HepG2 (cell line): ENCODE results near the gene DDX28. TPM values are rescaled to one million over a fixed set of nuclear protein-coding genes. Genes with fewer than 3 reads are reported as not detected.
"Not testable (repeated sequence)": the region's sequence is repeated elsewhere in the genome, so short reads cannot be mapped to it uniquely, and the experiment has no call there.

Source experiments
- ATAC-seq: fragments of 200-7000 bp; cut with Tn5 transposase; 3 replicates; pipeline ENCODE4 v1.9.1; 2020; ENCODE audit warnings: mild to moderate bottlenecking, moderate library complexity
- BruUV-seq: library from RNA; stranded (reverse); fragments of 400-500 nt; replicated peaks from 2 replicates; lab custom pipeline; 2021; lab: Mats Ljungman, UMichigan
- CTCF ChIA-PET: fragments of 300-600 bp; formaldehyde crosslinking; extraction: SDS; loops from one replicate; lab custom pipeline; 2021; ENCODE audit warnings: low total read pairs, inconsistent platforms, low intra/inter-chr PET ratio; lab: Yijun Ruan, JAX
- POLR2A ChIA-PET: fragments of 350-600 bp; sonication (Branson Sonifier 250); formaldehyde crosslinking; loops from one replicate; lab custom pipeline; 2020; ENCODE audit warnings: antibody characterized with exemption, inconsistent platforms; lab: Yijun Ruan, JAX
- DNase-seq: peaks from one replicate; pipeline ENCODE4 v3.0.0-alpha.2; 2015; ENCODE audit warnings: low spot score
- FAIRE-seq: peaks from 3 replicates; lab custom pipeline; 2011; peaks lifted over from hg19 to GRCh38; lab: Jason Lieb, UNC
- H2AFZ ChIP-seq: one replicate; pipeline ENCODE4 v1.6.1; 2011; ENCODE audit warnings: low read length, inconsistent platforms
- H3K27ac ChIP-seq: fragments of 300-600 bp; 3 replicates; pipeline ENCODE4 v1.8.0; 2011; ENCODE audit warnings: mixed run types, mild to moderate bottlenecking, mixed read lengths, low read length, inconsistent platforms; ENCODE audit not compliant: insufficient read depth; ENCODE audit errors: extremely low read length
- H3K27me3 ChIP-seq, 2 experiments: fragments of 200-600 bp in 1 of 2; 2 replicates in 1 of 2; 3 replicates in 1 of 2; pipeline versions ENCODE4 v1.6.0 to v1.8.0; 2011; ENCODE audit warnings: low read length in 2 of 2, mild to moderate bottlenecking in 2 of 2, moderate library complexity in 2 of 2, inconsistent platforms in 1 of 2; ENCODE audit not compliant: insufficient read depth in 2 of 2, control insufficient read depth in 1 of 2
- H3K36me3 ChIP-seq, 2 experiments: fragments of 200-600 bp in 1 of 2; replicated peaks in 1 of 2; 2 replicates in 1 of 2; 3 replicates in 1 of 2; pipeline versions ENCODE4 v1.5.1 to v1.8.0; 2011; ENCODE audit warnings: low read length in 2 of 2, inconsistent platforms in 1 of 2; ENCODE audit not compliant: insufficient read depth in 2 of 2, control insufficient read depth in 1 of 2
- H3K4me1 ChIP-seq: 2 replicates; pipeline ENCODE4 v1.5.1; 2012; ENCODE audit warnings: low read length, inconsistent platforms; ENCODE audit not compliant: insufficient read depth
- H3K4me2 ChIP-seq: 2 replicates; pipeline ENCODE4 v1.6.0; 2011; ENCODE audit warnings: low read depth, low read length, inconsistent platforms
- H3K4me3 ChIP-seq, 3 experiments: fragments of 200-600 bp in 1 of 3; sonication (generic), shearing (Covaris generic) in 1 of 3; replicated peaks in 1 of 3; 2 replicates each; pipeline ENCODE4 v1.5.1; 2011 to 2016; ENCODE audit warnings: low read length in 3 of 3, inconsistent platforms in 2 of 3, low read depth in 2 of 3, mild to moderate bottlenecking in 2 of 3, control low read depth in 1 of 3, mixed read lengths in 1 of 3; ENCODE audit not compliant: insufficient read depth in 1 of 3
- H3K79me2 ChIP-seq: one replicate; pipeline ENCODE4 v1.6.1; 2011; ENCODE audit warnings: low read length, inconsistent platforms; ENCODE audit not compliant: insufficient read depth
- H3K9ac ChIP-seq: 2 replicates; pipeline ENCODE4 v1.6.0; 2011; ENCODE audit warnings: mild to moderate bottlenecking, low read depth, low read length, inconsistent platforms; ENCODE audit not compliant: insufficient read depth
- H3K9me3 ChIP-seq: 2 replicates; pipeline ENCODE4 v1.5.1; 2012; ENCODE audit warnings: mild to moderate bottlenecking, low read length
- H4K20me1 ChIP-seq: 2 replicates; pipeline ENCODE4 v1.6.0; 2011; ENCODE audit warnings: inconsistent platforms, mild to moderate bottlenecking, low read length, moderate library complexity; ENCODE audit not compliant: insufficient read depth
- ARID2 ChIP-seq: sonication (generic); formaldehyde crosslinking; IDR thresholded peaks from 2 replicates; pipeline ENCODE4 v1.8.1; 2022; ENCODE audit warnings: mild to moderate bottlenecking, missing genetic modification reagents, borderline replicate concordance
- DNMT1 ChIP-seq: sonication (generic); formaldehyde crosslinking; IDR thresholded peaks from 2 replicates; pipeline ENCODE4 v1.5.1; 2020; ENCODE audit warnings: mild to moderate bottlenecking, missing genetic modification reagents
- NCOA2 ChIP-seq: sonication (generic); formaldehyde crosslinking; IDR thresholded peaks from 2 replicates; pipeline ENCODE4 v1.8.0; 2022; ENCODE audit warnings: inconsistent platforms
- SETDB1 ChIP-seq: sonication (generic); formaldehyde crosslinking; IDR thresholded peaks from 2 replicates; pipeline ENCODE4 v1.5.1; 2020; ENCODE audit warnings: missing genetic modification reagents, mild to moderate bottlenecking, borderline replicate concordance
- TEAD3 ChIP-seq: optimal IDR thresholded peaks from 2 replicates; pipeline ENCODE3; 2016; ENCODE audit warnings: borderline replicate concordance
- ZBTB38 ChIP-seq: sonication (generic); formaldehyde crosslinking; IDR thresholded peaks from 2 replicates; pipeline ENCODE4 v1.5.1; 2020; ENCODE audit warnings: mild to moderate bottlenecking, missing genetic modification reagents
- ZNF572 ChIP-seq: sonication (generic); formaldehyde crosslinking; IDR thresholded peaks from 2 replicates; pipeline ENCODE4 v1.5.1; 2020; ENCODE audit warnings: mild to moderate bottlenecking, missing genetic modification reagents
- ZNF773 ChIP-seq: sonication (generic); formaldehyde crosslinking; IDR thresholded peaks from 2 replicates; pipeline ENCODE4 v1.4.0; 2020; ENCODE audit warnings: missing genetic modification reagents, borderline replicate concordance
- WGBS: methylation state at CpG from one replicate; pipeline ENCODE4 v1.1.6; 2017; ENCODE audit warnings: low lambda C conversion rate; 5-methylcytosine and 5-hydroxymethylcytosine counted together
- in situ Hi-C: cut with HindIII; loops from 2 replicates; pipeline ENCODE4 v1.10.0; 2017; ENCODE audit warnings: low pct_unique_long_range_greater_than_20kb; ENCODE audit not compliant: extremely low pct_ligation_motif_present
- intact Hi-C: fragments of 100-400 bp; cut with micrococcal nuclease; formaldehyde crosslinking; loops from one replicate; pipeline ENCODE4 v1.10.0; 2022; ENCODE audit not compliant: unreplicated experiment
- polyA plus RNA-seq, 8 experiments: library from polyadenylated mRNA; depleted of rRNA in 3 of 8; stranded (reverse) in 7 of 8; unstranded in 1 of 8; fragments of >200 nt; fragmentation: Illumina TruSeq in 4 of 8; extraction: Trizol in 4 of 8; gene quantifications; 2 replicates each; pipeline versions ENCODE4 v1.2.1 to v1.2.3, GENCODE V29; 2011 to 2016; ENCODE audit warnings: low read depth in 4 of 8, missing spikeins in 1 of 8, mixed read lengths in 1 of 8; ENCODE audit not compliant: insufficient read depth in 1 of 8
- total RNA-seq, 5 experiments: library from RNA; depleted of rRNA; stranded (reverse); fragments of >200 nt; fragmentation: Illumina TruSeq; extraction: Trizol; gene quantifications; 2 replicates each; pipeline ENCODE4 v1.2.3, GENCODE V29; 2016; ENCODE audit warnings: low read depth in 1 of 5
- TF ChIP-seq, protein P1 (sequence below): sonication (generic); formaldehyde crosslinking; IDR thresholded peaks from 2 replicates; pipeline ENCODE4 v1.4.0; 2020; ENCODE audit warnings: missing genetic modification reagents
- TF ChIP-seq, protein P2 (sequence below): sonication (generic); formaldehyde crosslinking; IDR thresholded peaks from 2 replicates; pipeline ENCODE4 v1.9.0; 2022; ENCODE audit warnings: missing genetic modification reagents, mild to moderate bottlenecking, borderline replicate concordance
- TF ChIP-seq, protein P3 (sequence below): sonication (generic); formaldehyde crosslinking; IDR thresholded peaks from 2 replicates; pipeline ENCODE4 v1.5.1; 2020; ENCODE audit warnings: mild to moderate bottlenecking, missing genetic modification reagents, moderate library complexity

The DDX28 gene
- total and polyA plus RNA-seq, 2 of the 13 experiments (the other 11 are each of a cell fraction or from before 2014, with no cell fraction given), result 14.1 to 16.4 TPM

DNA sequence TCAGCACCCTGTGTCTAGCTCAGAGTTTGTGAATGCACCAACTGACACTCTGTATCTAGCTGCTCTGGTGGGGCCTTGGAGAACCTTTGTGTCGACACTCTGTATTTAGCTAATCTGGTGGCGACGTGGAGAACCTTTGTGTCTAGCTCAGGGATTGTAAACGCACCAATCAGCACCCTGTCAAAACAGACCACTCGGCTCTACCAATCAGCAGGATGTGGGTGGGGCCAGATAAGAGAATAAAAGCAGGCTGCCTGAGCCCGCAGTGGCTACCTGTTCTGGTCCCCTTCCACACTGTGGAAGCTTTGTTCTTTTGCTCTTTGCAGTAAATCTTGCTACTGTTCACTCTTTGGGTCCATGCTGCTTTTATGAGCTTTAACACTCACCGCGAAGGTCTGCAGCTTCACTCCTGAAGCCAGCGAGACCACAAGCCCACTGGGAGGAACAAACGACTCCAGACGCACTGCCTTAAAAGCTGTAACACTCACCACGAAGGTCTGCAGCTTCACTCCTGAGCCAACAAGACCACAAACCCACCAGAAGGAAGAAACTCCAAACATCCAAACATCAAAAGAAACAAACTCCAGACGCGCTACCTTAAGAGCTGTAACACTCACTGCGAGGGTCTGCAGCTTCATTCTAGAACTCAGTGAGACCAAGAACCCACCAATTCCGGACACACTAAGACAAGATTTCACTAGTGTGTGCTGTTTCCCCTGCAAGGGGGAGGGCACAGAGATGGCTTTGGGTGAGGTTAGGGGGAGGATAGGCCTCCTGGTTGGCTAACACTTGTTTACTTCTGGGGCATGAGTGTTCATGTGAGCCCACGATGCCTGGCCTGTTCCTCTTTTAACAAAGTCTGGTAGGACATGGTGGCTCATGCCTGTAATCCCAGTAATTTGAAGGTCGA, 24.0 kb downstream of the DDX28 start, which contains the start of gene DPEP2 (continued):
- TF ChIP-seq ZNF572 (CRISPR knock-in tag), result 0 out of 2 replicates have a peak, but pooled peaks have one; percentile 22
- 0 out of 2 replicates have a peak, but pooled peaks have one; percentile 16 for TF ChIP-seq ZNF773 (CRISPR knock-in tag)
- TF ChIP-seq, protein P1, sequence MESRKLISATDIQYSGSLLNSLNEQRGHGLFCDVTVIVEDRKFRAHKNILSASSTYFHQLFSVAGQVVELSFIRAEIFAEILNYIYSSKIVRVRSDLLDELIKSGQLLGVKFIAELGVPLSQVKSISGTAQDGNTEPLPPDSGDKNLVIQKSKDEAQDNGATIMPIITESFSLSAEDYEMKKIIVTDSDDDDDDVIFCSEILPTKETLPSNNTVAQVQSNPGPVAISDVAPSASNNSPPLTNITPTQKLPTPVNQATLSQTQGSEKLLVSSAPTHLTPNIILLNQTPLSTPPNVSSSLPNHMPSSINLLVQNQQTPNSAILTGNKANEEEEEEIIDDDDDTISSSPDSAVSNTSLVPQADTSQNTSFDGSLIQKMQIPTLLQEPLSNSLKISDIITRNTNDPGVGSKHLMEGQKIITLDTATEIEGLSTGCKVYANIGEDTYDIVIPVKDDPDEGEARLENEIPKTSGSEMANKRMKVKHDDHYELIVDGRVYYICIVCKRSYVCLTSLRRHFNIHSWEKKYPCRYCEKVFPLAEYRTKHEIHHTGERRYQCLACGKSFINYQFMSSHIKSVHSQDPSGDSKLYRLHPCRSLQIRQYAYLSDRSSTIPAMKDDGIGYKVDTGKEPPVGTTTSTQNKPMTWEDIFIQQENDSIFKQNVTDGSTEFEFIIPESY, result 0 out of 2 replicates have a peak, but pooled peaks have one; percentile 45
- peak; percentile 68; the same call in 1 of the 2 replicates for TF ChIP-seq ARID2 (CRISPR knock-in tag)
- peak; percentile 14; the same call in 1 of the 2 replicates for TF ChIP-seq NCOA2 (CRISPR knock-in tag)

DNA sequence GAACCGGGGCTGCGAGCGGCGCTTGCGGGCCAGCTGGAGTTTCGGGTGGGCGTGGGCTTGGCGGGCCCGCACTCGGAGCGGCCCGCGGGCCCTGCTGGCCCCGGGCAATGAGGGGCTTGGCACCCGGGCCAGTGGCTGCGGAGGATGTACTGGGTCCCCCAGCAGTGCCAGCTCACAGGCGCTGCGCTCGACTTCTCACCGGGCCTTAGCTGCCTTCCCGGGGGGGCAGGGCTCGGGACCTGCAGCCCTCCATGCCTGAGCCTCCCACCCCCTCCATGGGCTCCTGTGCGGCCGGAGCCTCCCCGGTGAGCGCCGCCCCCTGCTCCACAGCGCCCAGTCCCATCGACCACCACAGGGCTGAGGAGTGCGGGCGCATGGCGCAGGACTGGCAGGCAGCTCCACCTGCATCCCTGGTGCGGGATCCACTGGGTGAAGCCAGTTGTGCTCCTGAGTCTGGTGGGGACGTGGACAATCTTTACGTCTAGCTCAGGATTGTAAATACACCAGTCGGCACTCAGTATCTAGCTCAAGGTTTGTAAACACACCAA, 24.7 kb downstream of the DDX28 start:
- TF ChIP-seq SETDB1 (CRISPR knock-in tag) (0 out of 2 replicates have a peak, but pooled peaks have one; percentile 85), TEAD3 (CRISPR knock-in tag) (peak; percentile 48), DNMT1 (CRISPR knock-in tag) (peak; percentile 53; the same call in 1 of the 2 replicates), ZBTB38 (CRISPR knock-in tag) (peak; percentile 92)
- TF ChIP-seq, protein P2, sequence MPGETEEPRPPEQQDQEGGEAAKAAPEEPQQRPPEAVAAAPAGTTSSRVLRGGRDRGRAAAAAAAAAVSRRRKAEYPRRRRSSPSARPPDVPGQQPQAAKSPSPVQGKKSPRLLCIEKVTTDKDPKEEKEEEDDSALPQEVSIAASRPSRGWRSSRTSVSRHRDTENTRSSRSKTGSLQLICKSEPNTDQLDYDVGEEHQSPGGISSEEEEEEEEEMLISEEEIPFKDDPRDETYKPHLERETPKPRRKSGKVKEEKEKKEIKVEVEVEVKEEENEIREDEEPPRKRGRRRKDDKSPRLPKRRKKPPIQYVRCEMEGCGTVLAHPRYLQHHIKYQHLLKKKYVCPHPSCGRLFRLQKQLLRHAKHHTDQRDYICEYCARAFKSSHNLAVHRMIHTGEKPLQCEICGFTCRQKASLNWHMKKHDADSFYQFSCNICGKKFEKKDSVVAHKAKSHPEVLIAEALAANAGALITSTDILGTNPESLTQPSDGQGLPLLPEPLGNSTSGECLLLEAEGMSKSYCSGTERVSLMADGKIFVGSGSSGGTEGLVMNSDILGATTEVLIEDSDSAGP, result peak; percentile 46; the same call in 1 of the 2 replicates
- TF ChIP-seq, protein P3, sequence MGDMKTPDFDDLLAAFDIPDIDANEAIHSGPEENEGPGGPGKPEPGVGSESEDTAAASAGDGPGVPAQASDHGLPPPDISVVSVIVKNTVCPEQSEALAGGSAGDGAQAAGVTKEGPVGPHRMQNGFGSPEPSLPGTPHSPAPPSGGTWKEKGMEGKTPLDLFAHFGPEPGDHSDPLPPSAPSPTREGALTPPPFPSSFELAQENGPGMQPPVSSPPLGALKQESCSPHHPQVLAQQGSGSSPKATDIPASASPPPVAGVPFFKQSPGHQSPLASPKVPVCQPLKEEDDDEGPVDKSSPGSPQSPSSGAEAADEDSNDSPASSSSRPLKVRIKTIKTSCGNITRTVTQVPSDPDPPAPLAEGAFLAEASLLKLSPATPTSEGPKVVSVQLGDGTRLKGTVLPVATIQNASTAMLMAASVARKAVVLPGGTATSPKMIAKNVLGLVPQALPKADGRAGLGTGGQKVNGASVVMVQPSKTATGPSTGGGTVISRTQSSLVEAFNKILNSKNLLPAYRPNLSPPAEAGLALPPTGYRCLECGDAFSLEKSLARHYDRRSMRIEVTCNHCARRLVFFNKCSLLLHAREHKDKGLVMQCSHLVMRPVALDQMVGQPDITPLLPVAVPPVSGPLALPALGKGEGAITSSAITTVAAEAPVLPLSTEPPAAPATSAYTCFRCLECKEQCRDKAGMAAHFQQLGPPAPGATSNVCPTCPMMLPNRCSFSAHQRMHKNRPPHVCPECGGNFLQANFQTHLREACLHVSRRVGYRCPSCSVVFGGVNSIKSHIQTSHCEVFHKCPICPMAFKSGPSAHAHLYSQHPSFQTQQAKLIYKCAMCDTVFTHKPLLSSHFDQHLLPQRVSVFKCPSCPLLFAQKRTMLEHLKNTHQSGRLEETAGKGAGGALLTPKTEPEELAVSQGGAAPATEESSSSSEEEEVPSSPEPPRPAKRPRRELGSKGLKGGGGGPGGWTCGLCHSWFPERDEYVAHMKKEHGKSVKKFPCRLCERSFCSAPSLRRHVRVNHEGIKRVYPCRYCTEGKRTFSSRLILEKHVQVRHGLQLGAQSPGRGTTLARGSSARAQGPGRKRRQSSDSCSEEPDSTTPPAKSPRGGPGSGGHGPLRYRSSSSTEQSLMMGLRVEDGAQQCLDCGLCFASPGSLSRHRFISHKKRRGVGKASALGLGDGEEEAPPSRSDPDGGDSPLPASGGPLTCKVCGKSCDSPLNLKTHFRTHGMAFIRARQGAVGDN (CRISPR knock-in tag), result peak; percentile 57; the same call in 1 of the 2 replicates
- WGBS, result 90% methylated on average over 22 of the region's 36 CpGs
- H3K9me3 ChIP-seq, H2AFZ ChIP-seq, H3K27me3 ChIP-seq, BruUV-seq, H4K20me1 ChIP-seq, H3K79me2 ChIP-seq, CTCF ChIA-PET, H3K36me3 ChIP-seq, H3K4me3 ChIP-seq, ATAC-seq, DNase-seq, FAIRE-seq, intact Hi-C loops, in situ Hi-C loops, H3K4me2 ChIP-seq: not testable (repeated sequence)
- Histone ChIP-seq H3K4me1 (peaks cover 48% of the 10 kb centered on the region), H3K9ac (peak overlapping the region; percentile 31), H3K27ac (peak overlapping the region; percentile 72)
- POLR2A ChIA-PET, result interaction anchor here (0.6 to 1.8 kb wide), 12 partner anchors 7 to 86 kb away, joined by 3 to 13 read pairs (median 4); partner anchors contain the start of genes DDX28, DUS2, LCAT and NFATC3
